GM06990 (cell line): ENCODE data around the gene SLC34A1.

Source experiments
- DNase-seq: peaks from one replicate; pipeline ENCODE4 v3.0.0-alpha.2; 2011; ENCODE audit not compliant: insufficient read length; ENCODE audit errors: extremely low read depth
- H3K27me3 ChIP-seq: replicated peaks from 2 replicates; pipeline ENCODE4 v1.6.0; 2011; ENCODE audit warnings: low read length; ENCODE audit not compliant: control insufficient read depth, insufficient read depth
- H3K36me3 ChIP-seq: 2 replicates; pipeline ENCODE4 v1.5.1; 2011; ENCODE audit warnings: low read length; ENCODE audit not compliant: control insufficient read depth, insufficient read depth
- H3K4me3 ChIP-seq: replicated peaks from 2 replicates; pipeline ENCODE4 v1.5.1; 2011; ENCODE audit warnings: low read depth, mild to moderate bottlenecking, control low read depth, low read length
- TF ChIP-seq, protein P1 (sequence below): IDR thresholded peaks from 2 replicates; pipeline ENCODE4 v1.5.1; 2011; ENCODE audit warnings: low read length, control low read depth, mild to moderate bottlenecking, inconsistent platforms; ENCODE audit not compliant: insufficient read depth, poor library complexity, severe bottlenecking

The SLC34A1 gene

GRCh38 chr5:177369645-177370440, 14.4 kb upstream of the SLC34A1 start:
- no peaks in the 10 kb centered on the region for H3K27me3 ChIP-seq
- peaks cover 32% of the 10 kb centered on the region for H3K36me3 ChIP-seq
- TF ChIP-seq, protein P1, sequence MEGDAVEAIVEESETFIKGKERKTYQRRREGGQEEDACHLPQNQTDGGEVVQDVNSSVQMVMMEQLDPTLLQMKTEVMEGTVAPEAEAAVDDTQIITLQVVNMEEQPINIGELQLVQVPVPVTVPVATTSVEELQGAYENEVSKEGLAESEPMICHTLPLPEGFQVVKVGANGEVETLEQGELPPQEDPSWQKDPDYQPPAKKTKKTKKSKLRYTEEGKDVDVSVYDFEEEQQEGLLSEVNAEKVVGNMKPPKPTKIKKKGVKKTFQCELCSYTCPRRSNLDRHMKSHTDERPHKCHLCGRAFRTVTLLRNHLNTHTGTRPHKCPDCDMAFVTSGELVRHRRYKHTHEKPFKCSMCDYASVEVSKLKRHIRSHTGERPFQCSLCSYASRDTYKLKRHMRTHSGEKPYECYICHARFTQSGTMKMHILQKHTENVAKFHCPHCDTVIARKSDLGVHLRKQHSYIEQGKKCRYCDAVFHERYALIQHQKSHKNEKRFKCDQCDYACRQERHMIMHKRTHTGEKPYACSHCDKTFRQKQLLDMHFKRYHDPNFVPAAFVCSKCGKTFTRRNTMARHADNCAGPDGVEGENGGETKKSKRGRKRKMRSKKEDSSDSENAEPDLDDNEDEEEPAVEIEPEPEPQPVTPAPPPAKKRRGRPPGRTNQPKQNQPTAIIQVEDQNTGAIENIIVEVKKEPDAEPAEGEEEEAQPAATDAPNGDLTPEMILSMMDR = peak; percentile 16
- H3K4me3 ChIP-seq = no peak overlapping the region
- DNase-seq = no peak

DNA sequence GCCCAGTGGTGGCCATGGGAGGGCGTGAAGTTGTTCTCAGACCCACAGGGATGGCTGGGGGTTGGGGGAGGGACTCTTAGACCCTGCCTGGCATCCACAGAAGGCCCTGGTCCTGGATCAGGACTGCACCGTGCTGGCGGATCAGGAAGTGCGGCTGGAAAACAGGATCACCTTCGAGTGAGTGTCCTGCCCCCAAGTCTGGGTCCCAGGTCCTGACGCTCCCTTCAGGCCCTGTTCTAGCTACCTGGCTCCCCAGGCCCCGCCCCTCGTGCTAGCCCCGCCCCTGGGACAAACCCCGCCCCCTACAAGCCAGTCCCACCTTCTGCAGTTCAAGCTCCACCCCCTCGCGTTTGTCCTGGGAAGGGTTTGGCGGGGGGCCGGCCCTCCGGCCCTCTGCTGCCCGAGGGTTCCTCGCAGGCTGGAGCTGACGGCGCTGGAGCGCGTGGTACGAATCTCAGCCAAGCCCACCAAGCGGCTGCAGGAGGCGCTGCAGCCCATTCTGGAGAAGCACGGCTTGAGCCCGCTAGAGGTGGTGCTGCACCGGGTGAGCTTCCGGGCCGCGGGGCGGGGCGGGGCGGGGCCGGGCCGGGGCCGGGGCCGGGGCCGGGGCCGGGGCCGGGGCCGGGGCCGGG, 13.6 kb upstream of the SLC34A1 start:
- peak overlapping the region; percentile 41 for H3K4me3 ChIP-seq
- DNase-seq = peak; percentile 76
- no peaks in the 10 kb centered on the region for H3K27me3 ChIP-seq
- H3K36me3 ChIP-seq = peaks cover 32% of the 10 kb centered on the region
- TF ChIP-seq, protein P1 = peak; percentile 63

- TF ChIP-seq, protein P1 = no peak
- DNase-seq = no peak
- Histone ChIP-seq H3K36me3 (peaks cover 32% of the 10 kb centered on the region), H3K27me3 (no peaks in the 10 kb centered on the region), H3K4me3 (peak overlapping the region; percentile 34)
Observed at GRCh38 chr5:177371120-177372033, 12.9 kb upstream of the SLC34A1 start.

- TF ChIP-seq, protein P1 = no peak
- DNase-seq = no peak
- Histone ChIP-seq H3K4me3 (no peak overlapping the region), H3K27me3 (no peaks in the 10 kb centered on the region), H3K36me3 (peaks cover 28% of the 10 kb centered on the region)
Observed at GRCh38 chr5:177372034-177372896, 12.0 kb upstream of the SLC34A1 start.

DNA sequence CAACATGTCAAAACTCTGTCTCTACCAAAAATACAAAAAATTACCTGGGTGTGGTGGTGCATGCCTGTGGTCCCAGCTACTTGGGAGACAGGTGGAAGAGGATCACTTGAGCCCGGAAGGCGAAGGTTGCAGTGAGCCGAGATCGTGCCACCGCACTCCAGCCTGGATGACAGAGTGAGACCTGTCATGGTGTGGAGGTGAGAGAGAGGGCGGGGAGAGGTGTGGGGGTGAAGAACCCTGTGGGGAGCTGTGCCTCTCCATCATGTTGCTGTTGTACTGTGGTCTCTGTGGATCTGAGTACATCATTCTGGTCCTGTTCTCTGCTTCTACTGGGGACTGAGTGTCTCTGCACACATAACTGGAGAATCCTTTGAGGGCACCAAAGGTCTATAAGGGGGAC, 11.3 kb upstream of the SLC34A1 start:
- Histone ChIP-seq H3K4me3 (no peak overlapping the region), H3K27me3 (no peaks in the 10 kb centered on the region), H3K36me3 (peaks cover 27% of the 10 kb centered on the region)
- DNase-seq = no peak
- TF ChIP-seq, protein P1 = no peak
